ENCODE data around the gene FADS3.

The FADS3 gene

GRCh38 chr11:61899146-61899841 is 7.9 kb upstream of the FADS3 start:
- no peak overlapping the region for H3K4me3 ChIP-seq (replicated peaks; ENCODE audit: low read depth, low read length)
- peak; percentile 99 for TF ChIP-seq CTCF (IDR thresholded peaks at IDR 0.05; ENCODE audit: low read depth, low read length, missing control alignments)
- DNase-seq (ENCODE audit: extremely low read depth, low read depth) = peak; percentile 29

GRCh38 chr11:61898247-61898582 is 6.9 kb upstream of the FADS3 start:
- H3K4me3 ChIP-seq (replicated peaks; ENCODE audit: low read depth, low read length) = no peak overlapping the region
- DNase-seq (ENCODE audit: extremely low read depth, low read depth) = no peak
- TF ChIP-seq CTCF (IDR thresholded peaks at IDR 0.05; ENCODE audit: low read depth, low read length, missing control alignments) = no peak

- H3K4me3 ChIP-seq (replicated peaks; ENCODE audit: low read depth, low read length) = no peak overlapping the region
- no peak for DNase-seq (ENCODE audit: extremely low read depth, low read depth)
- peak; percentile 84 for TF ChIP-seq CTCF (IDR thresholded peaks at IDR 0.05; ENCODE audit: low read depth, low read length, missing control alignments)
These were observed 6.3 kb upstream of the FADS3 start for GRCh38 chr11:61897387-61898246.

GRCh38 chr11:61896665-61897386 is 5.5 kb upstream of the FADS3 start:
- DNase-seq (ENCODE audit: extremely low read depth, low read depth) = no peak
- no peak for TF ChIP-seq CTCF (IDR thresholded peaks at IDR 0.05; ENCODE audit: low read depth, low read length, missing control alignments)
- H3K4me3 ChIP-seq (replicated peaks; ENCODE audit: low read depth, low read length) = no peak overlapping the region

- no peak for TF ChIP-seq CTCF (IDR thresholded peaks at IDR 0.05; ENCODE audit: low read depth, low read length, missing control alignments)
- no peak overlapping the region for H3K4me3 ChIP-seq (replicated peaks; ENCODE audit: low read depth, low read length)
- no peak for DNase-seq (ENCODE audit: extremely low read depth, low read depth)
These were observed 4.3 kb upstream of the FADS3 start for GRCh38 chr11:61895718-61896059.

- no peak overlapping the region for H3K4me3 ChIP-seq (replicated peaks; ENCODE audit: low read depth, low read length)
- no peak for TF ChIP-seq CTCF (IDR thresholded peaks at IDR 0.05; ENCODE audit: low read depth, low read length, missing control alignments)
These were observed 3.8 kb upstream of the FADS3 start for GRCh38 chr11:61895046-61895717.

More at GRCh38 chr11:61895046-61895717, 3.8 kb upstream of the FADS3 start:
- no peak for DNase-seq (ENCODE audit: extremely low read depth, low read depth)

All from HFF-Myc (cell line).